Germinal center (tissue), 1 donor: ENCODE measurements around the gene HAO2.

Experiments
- DNase-seq: peaks from one replicate; pipeline ENCODE4 v3.0.0; 2012; ENCODE audit warnings: mixed read lengths, low spot score

The HAO2 gene

GRCh38 chr1:119438761-119439160 lies 70.2 kb downstream of the HAO2 start:
- DNase-seq: no peak

GRCh38 chr1:119440721-119441307 lies 72.2 kb downstream of the HAO2 start:
- no peak for DNase-seq

GRCh38 chr1:119442756-119443155 lies 74.2 kb downstream of the HAO2 start:
- no peak for DNase-seq
